Effector memory CD8-positive, alpha-beta T cell (primary cell): ENCODE data around the gene BCDIN3D.
"Not testable (repeated sequence)": the region's sequence is repeated elsewhere in the genome, so short reads cannot be mapped to it uniquely, and the experiment has no call there.

Experiments
- ATAC-seq: fragments of 150-1000 bp; cut with Tn5 transposase; replicated peaks from 2 replicates; pipeline ENCODE4 v1.10.0; 2021; ENCODE audit warnings: mild to moderate bottlenecking, moderate library complexity
- DNase-seq, 3 experiments: peaks; one replicate each; pipeline ENCODE4 v3.0.0; 2021
- H3K27ac Mint-ChIP-seq, 2 donors: one replicate each; pipeline ENCODE4 v1.8.0; 2022; ENCODE audit warnings: mild to moderate bottlenecking in 2 of 2, mixed read lengths in 2 of 2, moderate library complexity in 2 of 2
- H3K27me3 Mint-ChIP-seq, 2 donors: one replicate each; pipeline ENCODE4 v1.8.0; 2022; ENCODE audit warnings: mixed read lengths in 2 of 2
- H3K36me3 Mint-ChIP-seq: one replicate; pipeline ENCODE4 v1.8.0; 2022; ENCODE audit warnings: mild to moderate bottlenecking, moderate library complexity, mixed read lengths; ENCODE audit not compliant: insufficient read depth
- H3K4me1 Mint-ChIP-seq, 2 donors: one replicate each; pipeline ENCODE4 v1.8.0; 2022; ENCODE audit warnings: low read depth in 2 of 2, mixed read lengths in 2 of 2
- H3K4me3 Mint-ChIP-seq, 2 donors: one replicate each; pipeline ENCODE4 v1.8.0; 2022; ENCODE audit warnings: mild to moderate bottlenecking in 2 of 2, mixed read lengths in 2 of 2, moderate library complexity in 2 of 2
- H3K9me3 Mint-ChIP-seq, 2 donors: one replicate each; pipeline ENCODE4 v1.8.0; 2022; ENCODE audit warnings: mixed read lengths in 2 of 2

BCDIN3D gene

GRCh38 chr12:49872381-49872780 is 29.5 kb upstream of the BCDIN3D start:
- H3K4me1 Mint-ChIP-seq = peaks cover 3% of the 10 kb centered on the region in 2 donors
- ATAC-seq = no peak

GRCh38 chr12:49871811-49872251 is 28.9 kb upstream of the BCDIN3D start:
- H3K9me3 Mint-ChIP-seq, H3K36me3 Mint-ChIP-seq, DNase-seq, ATAC-seq, H3K4me1 Mint-ChIP-seq, H3K27ac Mint-ChIP-seq, H3K4me3 Mint-ChIP-seq: not testable (repeated sequence)
- peaks cover 5 to 21% of the 10 kb centered on the region in 2 donors for H3K27me3 Mint-ChIP-seq

More at GRCh38 chr12:49872381-49872780, 29.5 kb upstream of the BCDIN3D start:
- no peak overlapping the region for H3K27ac Mint-ChIP-seq
- H3K36me3 Mint-ChIP-seq = no peaks in the 10 kb centered on the region
- H3K9me3 Mint-ChIP-seq = no peaks in the 10 kb centered on the region
- DNase-seq = no peak
- no peak overlapping the region for H3K4me3 Mint-ChIP-seq
- peaks cover 5 to 21% of the 10 kb centered on the region in 2 donors for H3K27me3 Mint-ChIP-seq

DNA sequence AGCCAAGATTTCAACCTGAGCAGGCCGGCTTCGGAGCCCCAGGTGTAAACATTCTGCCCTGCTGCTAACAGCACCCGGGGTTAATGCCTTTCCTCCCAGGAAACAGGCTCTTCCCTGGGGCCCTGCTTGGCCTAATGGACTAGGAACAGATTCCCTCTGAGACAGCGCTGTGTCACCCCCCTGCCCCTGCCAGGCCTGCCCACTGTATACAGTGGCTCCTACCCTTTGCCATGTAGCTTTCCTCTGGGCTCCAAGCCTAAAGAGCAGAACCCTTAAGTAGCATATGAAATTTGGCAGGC is 28.3 kb upstream of the BCDIN3D start:
- H3K9me3 Mint-ChIP-seq = no peaks in the 10 kb centered on the region
- H3K4me3 Mint-ChIP-seq = no peak overlapping the region
- ATAC-seq = no peak

DNA sequence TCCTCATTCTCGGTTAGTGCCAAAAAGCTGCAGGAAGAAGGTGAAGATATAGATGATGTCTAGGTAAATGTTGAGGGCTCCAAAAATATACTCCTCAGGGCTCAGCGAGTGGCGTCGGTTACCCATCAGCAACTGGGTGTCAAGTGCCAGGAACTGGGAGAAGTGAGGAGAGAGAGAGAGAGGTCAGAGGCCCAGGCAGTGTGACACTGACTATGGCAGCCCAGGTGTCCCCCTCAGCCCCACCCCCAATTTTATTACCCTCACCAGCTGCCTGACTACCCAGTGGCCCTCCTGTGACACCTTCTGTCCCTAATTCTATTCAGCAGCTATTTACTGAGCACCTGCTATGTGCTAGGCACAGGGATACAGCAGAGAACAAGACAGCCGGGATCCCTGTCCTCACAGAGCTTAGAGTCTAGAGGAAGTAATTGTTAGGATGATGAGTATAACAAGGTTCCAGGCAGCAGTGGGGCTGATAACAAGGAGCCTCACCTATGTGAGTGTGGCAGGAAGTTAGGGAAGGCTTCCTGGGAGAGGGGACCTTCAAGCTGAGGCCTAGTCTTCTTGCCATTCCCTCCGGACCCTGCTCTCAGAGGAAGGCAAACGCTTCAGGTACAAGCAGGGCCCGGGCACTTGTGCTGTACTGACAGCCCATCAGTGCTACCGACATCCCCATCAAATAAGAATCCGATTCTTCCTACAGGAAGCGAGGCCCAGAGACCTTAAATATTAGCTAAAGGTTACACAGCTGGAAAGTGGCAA is 27.8 kb upstream of the BCDIN3D start:
- no peaks in the 10 kb centered on the region for H3K9me3 Mint-ChIP-seq
- H3K36me3 Mint-ChIP-seq = no peaks in the 10 kb centered on the region
- DNase-seq (no peak), ATAC-seq (no peak)
- H3K4me3 Mint-ChIP-seq = no peak overlapping the region
- H3K27ac Mint-ChIP-seq = no peak overlapping the region
- peaks cover 8 to 21% of the 10 kb centered on the region in 2 donors for H3K27me3 Mint-ChIP-seq
- peaks cover 3% of the 10 kb centered on the region in 2 donors for H3K4me1 Mint-ChIP-seq

More for the DNA sequence above, 28.3 kb upstream of the BCDIN3D start:
- no peaks in the 10 kb centered on the region for H3K36me3 Mint-ChIP-seq
- H3K27ac Mint-ChIP-seq = no peak overlapping the region
- DNase-seq = no peak
- H3K27me3 Mint-ChIP-seq = peaks cover 5 to 21% of the 10 kb centered on the region in 2 donors
- peaks cover 3% of the 10 kb centered on the region in 2 donors for H3K4me1 Mint-ChIP-seq

DNA sequence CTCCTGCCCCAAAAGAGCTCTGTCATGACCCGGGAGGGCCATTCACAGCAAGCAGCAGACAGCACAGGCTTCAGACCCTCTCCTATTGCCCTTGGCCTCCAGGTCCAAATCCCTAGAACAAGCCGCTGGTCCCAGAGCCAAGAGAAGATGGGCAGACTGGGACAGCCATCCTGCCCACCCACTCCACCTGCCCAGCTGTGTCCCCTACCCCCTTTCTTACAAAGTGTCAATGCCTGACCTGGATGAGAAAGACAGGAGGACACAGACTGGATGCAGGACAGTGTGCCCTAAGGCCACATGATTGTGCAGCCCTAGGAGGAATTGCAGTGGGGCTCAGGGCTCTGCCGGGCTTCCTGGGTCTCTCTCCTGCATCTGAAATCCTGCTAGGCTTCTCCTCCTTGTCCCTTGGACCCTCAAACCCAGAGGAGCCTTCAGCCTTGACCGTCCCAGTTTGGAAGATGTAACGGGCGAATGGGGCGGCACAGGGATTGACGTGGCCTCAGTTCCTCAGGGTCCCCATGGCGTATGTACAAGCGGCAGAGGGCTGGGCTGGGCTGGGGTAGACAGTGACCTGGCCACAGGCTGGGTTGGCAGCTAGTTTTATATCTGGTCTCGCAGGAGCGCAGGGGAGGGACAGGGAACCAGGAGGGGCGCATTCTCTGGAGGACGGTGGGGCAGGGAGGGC is 27.1 kb upstream of the BCDIN3D start:
- Mint-ChIP-seq H3K27me3 (peaks cover 11 to 20% of the 10 kb centered on the region in 2 donors), H3K36me3 (no peaks in the 10 kb centered on the region), H3K27ac (no peak overlapping the region), H3K9me3 (no peaks in the 10 kb centered on the region), H3K4me3 (no peak overlapping the region), H3K4me1 (peaks cover 3% of the 10 kb centered on the region in 2 donors)
- no peak for DNase-seq
- ATAC-seq = no peak

DNA sequence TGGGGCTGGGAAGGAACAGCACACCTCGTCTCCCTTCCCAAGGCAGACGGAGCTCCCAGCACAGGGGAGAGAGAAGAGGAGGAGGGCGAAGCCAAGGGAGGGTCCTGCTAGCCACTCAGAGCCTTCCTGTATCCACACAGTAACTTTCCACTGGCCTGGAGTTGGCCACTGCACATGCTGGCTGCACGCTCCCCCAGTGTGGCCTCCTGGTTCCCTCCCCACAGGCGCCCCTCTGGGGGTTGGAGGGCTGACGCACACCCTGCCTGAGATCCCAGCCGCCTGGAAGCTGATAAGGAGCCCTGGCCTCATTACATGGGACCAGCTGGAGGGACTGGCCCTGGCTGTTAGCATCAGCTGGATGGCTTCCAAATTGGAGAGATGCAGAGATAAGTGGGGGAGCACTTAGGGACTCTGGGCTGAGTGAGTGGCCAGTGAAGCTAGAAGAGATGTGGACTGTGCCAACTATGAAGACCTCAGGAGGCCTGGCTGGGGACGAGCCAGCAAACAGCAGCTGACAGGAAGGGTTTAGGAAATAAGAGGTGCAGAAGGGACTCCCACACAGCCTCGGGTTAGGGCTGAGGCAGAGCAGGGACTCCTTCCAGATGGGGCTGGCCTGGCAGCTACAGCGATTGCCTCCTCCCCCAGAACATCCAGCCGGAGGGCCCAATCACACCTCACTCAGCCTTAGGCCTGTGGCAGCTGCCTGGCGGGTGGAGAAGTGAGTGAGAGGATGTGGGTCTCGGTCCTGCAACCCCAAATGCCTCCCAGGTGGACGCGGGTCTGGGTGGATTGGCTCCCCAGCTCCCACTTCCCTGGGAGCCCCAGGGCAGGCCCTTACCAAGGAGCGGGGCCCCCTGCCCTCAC is 26.3 kb upstream of the BCDIN3D start:
- Mint-ChIP-seq H3K36me3 (no peaks in the 10 kb centered on the region), H3K9me3 (no peaks in the 10 kb centered on the region), H3K4me3 (no peak overlapping the region), H3K4me1 (peaks cover 3% of the 10 kb centered on the region in 2 donors), H3K27me3 (peaks cover 19 to 20% of the 10 kb centered on the region in 2 donors), H3K27ac (no peak overlapping the region)
- DNase-seq (no peak), ATAC-seq (no peak)

DNA sequence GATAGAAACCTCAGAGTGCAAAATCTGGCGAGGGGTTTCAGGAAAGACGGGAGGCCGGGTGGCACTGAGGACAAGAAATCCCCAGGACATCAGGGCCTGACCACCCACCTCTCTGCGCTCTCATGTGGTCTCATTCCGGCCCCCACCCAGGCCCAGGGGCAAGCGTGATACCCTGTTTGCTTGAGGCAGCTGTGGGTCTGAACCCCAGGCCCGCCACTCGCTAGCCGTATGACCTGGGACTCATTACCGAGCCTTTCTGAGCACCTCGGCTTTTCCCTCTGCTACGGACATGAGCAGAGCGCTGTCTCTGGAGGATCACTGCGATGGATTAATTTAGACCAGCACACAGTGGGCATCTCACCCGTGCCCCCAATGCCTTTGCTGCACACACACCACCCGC is 25.5 kb upstream of the BCDIN3D start:
- ATAC-seq (no peak), DNase-seq (no peak)
- Mint-ChIP-seq H3K9me3 (no peaks in the 10 kb centered on the region), H3K27me3 (peaks cover 19% of the 10 kb centered on the region in 2 donors), H3K27ac (no peak overlapping the region), H3K4me3 (no peak overlapping the region), H3K36me3 (no peaks in the 10 kb centered on the region), H3K4me1 (peaks cover 3% of the 10 kb centered on the region in 2 donors)

- no peaks in the 10 kb centered on the region for H3K36me3 Mint-ChIP-seq
- DNase-seq (no peak), ATAC-seq (no peak)
- peaks cover 19% of the 10 kb centered on the region in 2 donors for H3K27me3 Mint-ChIP-seq
- H3K27ac Mint-ChIP-seq = no peak overlapping the region
- no peaks in the 10 kb centered on the region for H3K9me3 Mint-ChIP-seq
- H3K4me3 Mint-ChIP-seq = no peak overlapping the region
- H3K4me1 Mint-ChIP-seq = peaks cover 3% of the 10 kb centered on the region in 2 donors
Observed at GRCh38 chr12:49867570-49868341, 24.9 kb upstream of the BCDIN3D start.

DNA sequence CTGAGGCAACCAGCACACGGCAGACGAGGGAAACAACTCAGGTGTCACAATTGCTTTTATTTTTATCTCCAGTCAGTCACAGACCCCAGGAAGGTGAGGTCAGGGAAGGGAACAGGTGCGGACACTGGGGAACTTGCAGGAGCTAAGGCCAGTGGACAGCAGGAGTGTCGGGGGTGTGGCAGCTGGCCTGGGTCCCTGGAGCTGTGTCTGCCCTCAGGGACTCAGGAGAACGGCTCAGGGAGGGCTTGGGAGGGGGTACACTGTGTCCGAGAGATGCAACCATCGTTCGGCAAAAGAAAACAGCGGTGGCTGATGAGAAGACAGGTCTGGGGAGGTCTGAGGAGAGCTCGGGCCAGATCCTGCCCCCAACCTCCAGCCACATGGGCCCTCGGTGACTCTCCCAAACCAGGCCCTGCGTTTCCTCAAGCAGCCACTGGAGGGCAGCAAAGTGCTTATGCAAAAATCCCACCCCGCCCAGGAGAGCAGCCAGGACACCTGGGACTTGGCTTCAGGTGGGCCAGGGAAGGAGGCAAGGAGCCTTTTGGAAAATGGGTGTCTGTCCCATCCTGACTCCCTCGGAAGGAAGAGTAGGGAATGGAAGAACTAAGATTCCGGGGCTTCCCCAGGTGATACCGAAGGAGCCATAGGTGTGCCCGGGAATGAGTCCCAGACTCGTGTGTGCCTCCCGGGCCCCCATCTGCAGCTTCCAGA is 24.1 kb upstream of the BCDIN3D start:
- Mint-ChIP-seq H3K36me3 (no peaks in the 10 kb centered on the region), H3K9me3 (no peaks in the 10 kb centered on the region), H3K4me3 (no peak overlapping the region), H3K4me1 (peaks cover 3% of the 10 kb centered on the region in 2 donors), H3K27me3 (peaks cover 19% of the 10 kb centered on the region in 2 donors), H3K27ac (no peak overlapping the region)
- peak; percentile 72 to 77 (median 76) for DNase-seq
- ATAC-seq = peak; percentile 82

- H3K36me3 Mint-ChIP-seq = no peaks in the 10 kb centered on the region
- H3K27me3 Mint-ChIP-seq = peaks cover 19% of the 10 kb centered on the region in 2 donors
- ATAC-seq (no peak), DNase-seq (no peak)
- no peaks in the 10 kb centered on the region for H3K9me3 Mint-ChIP-seq
- H3K4me3 Mint-ChIP-seq = no peak overlapping the region
- no peak overlapping the region for H3K27ac Mint-ChIP-seq
- peaks cover 3% of the 10 kb centered on the region in 2 donors for H3K4me1 Mint-ChIP-seq
Observed at GRCh38 chr12:49865782-49866135, 22.9 kb upstream of the BCDIN3D start.

DNA sequence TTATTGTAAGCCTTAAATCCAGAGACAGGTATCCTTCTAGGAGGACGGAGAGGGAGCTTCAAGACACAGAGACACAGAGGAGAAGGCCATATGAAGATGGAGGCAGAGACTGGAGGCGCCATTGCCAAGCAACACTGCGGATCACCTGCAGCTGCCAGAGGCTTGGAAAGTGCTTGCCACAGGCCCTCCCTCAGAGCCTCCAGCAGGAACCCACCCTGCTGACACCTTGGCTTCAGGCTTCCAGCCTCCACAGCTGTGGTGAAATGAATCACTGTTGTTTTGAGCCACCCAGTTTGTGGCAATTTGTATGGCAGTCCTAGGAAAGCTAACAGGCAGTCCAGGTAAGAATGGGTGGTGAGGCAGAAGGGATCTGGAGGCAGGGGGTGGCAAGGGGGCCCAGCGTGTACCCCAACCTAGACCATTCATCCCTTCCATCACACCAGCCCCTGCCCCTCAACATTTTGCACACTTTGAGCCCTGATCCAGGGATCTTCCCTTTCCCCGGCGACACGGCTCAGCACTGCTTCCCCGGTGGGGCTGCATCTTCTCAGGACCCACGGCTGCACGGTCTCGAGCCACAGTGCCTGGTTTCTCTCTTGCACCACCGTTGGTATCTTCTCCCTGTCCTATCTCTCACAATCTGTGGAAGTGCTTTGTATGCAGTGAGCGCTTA is 22.3 kb upstream of the BCDIN3D start:
- no peaks in the 10 kb centered on the region for H3K36me3 Mint-ChIP-seq
- peaks cover 3% of the 10 kb centered on the region in 2 donors for H3K4me1 Mint-ChIP-seq
- DNase-seq (no peak), ATAC-seq (no peak)
- no peak overlapping the region for H3K4me3 Mint-ChIP-seq
- H3K27ac Mint-ChIP-seq = no peak overlapping the region
- H3K27me3 Mint-ChIP-seq = peaks cover 19% of the 10 kb centered on the region in 2 donors
- H3K9me3 Mint-ChIP-seq = no peaks in the 10 kb centered on the region

DNA sequence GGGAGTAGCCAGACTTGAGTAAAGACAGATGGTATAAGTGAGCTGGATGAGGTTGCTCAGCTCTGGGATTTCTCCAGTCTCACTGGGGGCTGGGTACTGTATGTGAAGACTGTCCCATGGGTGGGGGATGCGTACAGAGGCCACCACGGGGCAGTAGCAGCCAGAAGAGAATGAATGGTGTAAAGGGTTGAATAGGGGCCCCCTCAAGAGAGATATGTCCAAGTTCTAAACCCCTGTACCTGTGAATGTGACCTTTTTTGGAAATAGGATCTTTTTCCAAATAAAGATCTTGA is 21.8 kb upstream of the BCDIN3D start:
- H3K4me3 Mint-ChIP-seq = no peak overlapping the region
- H3K36me3 Mint-ChIP-seq = no peaks in the 10 kb centered on the region
- DNase-seq (no peak), ATAC-seq (no peak)
- H3K27me3 Mint-ChIP-seq = peaks cover 19 to 24% of the 10 kb centered on the region in 2 donors
- no peaks in the 10 kb centered on the region for H3K9me3 Mint-ChIP-seq
- H3K27ac Mint-ChIP-seq = no peak overlapping the region
- H3K4me1 Mint-ChIP-seq = peaks cover 3% of the 10 kb centered on the region in 2 donors
